ENCODE data around the gene ECM1.

Gene ECM1

GRCh38 chr1:150512846-150513245 lies 4.9 kb downstream of the ECM1 start:
- no peak for DNase-seq (ENCODE audit: low read depth)

- no peak for DNase-seq (ENCODE audit: low read depth)
These were observed 5.5 kb downstream of the ECM1 start for GRCh38 chr1:150513351-150513791.

DNA sequence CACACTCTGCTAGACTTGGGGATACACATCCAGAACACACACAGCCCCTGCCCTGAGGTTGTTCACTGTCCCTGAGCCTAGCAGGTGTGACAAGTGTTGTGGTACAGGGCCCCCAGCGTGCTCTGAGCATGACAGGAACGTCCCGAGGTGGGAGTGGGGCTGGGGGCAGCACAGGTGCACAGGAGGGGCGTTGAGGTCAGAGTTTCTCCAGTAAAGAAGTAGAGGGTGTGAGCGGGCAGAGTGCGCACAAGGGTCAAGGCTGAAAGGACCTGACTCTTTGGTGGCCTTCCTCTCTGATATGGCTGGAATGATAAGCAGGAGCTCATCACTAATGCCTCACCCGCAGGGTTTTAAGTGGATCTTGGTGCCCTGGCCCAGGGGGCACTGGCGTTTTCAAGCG lies 6.4 kb downstream of the ECM1 start:
- no peak for DNase-seq (ENCODE audit: low read depth)

GRCh38 chr1:150514913-150515327 lies 7.0 kb downstream of the ECM1 start:
- DNase-seq (ENCODE audit: low read depth), result no peak

DNA sequence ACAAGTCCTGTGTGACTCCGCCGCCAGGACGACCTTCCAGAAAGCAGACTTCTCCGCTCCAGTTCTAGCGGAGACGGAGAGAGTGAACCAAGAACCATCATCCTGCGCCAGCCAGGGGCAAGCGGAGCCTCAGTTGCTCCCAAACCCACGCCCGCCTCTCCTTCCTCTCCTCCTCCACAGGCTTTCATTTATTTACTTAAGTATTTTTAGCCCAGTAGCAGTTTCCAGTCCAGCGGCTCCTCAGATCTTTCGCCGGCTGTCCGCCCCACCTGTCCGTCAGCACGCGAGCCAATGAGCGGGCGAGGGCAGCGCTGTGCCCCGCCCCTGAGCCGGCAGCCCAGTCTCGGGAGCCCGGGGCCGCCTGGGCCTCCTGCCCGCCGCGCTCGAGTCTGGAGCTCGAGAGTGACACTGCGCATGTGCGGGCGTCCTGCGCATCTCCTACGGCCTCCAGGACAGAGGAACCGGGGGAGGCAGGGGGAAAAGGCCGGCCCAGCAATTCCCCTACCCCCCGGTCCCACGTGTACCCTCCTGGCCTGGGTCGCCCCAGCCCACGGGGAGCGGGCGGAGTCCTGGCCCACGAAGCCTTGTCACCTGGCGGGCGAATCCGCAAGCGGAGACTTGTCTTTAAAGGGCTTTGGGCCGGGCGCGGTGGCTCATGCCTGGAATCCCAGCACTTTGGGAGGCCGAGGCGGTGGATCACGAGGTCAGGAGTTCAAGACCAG lies 7.6 kb downstream of the ECM1 start, which contains the start of gene FALEC:
Gene FALEC (plus strand): TSS at position 425 of the 722 bp plus-strand sequence.
- peak; percentile 85 for DNase-seq (ENCODE audit: low read depth)

GRCh38 chr1:150516050-150516591 lies 8.2 kb downstream of the ECM1 start:
- no peak for DNase-seq (ENCODE audit: low read depth)

- no peak for DNase-seq (ENCODE audit: low read depth)
These were observed 8.7 kb downstream of the ECM1 start for GRCh38 chr1:150516616-150517015.

DNA sequence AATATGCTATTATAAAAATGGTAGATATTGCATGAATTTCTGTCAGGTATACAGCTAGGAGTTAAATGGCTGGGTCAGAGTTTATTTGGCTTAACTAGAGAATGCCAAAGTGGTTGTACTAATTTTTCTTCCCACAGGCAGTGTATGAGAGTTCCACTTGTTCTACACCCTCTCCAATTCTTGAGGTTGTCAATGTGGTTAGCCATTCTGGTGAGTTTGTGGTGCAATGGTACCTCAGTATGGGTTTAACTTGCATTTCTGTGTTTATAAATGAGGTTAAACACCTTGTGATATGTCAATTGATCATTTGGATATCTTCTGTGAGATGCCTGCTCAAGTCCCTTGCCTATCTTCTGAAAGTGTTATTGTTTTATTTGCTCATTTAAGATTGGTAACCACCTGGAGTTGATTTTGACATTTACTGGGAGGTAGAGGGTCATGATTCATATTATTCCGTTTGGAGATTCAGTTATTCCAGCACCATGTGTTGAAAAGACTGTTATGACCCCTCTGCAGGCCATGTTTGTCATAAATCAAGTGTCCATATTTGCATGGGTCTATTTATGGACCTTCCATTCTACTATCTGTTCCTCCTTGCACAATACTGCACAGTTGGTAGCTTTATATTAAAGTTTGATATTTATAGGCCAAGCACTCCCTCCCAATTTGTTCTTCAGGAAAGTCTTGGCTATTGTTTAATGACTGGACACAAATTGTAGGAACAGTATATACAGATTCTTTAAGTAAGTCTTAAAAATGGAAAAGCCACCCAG lies 13.5 kb downstream of the ECM1 start:
- no peak for DNase-seq (ENCODE audit: low read depth)

- DNase-seq (ENCODE audit: low read depth), result no peak
These were observed 17.4 kb downstream of the ECM1 start for GRCh38 chr1:150525348-150525747.

DNA sequence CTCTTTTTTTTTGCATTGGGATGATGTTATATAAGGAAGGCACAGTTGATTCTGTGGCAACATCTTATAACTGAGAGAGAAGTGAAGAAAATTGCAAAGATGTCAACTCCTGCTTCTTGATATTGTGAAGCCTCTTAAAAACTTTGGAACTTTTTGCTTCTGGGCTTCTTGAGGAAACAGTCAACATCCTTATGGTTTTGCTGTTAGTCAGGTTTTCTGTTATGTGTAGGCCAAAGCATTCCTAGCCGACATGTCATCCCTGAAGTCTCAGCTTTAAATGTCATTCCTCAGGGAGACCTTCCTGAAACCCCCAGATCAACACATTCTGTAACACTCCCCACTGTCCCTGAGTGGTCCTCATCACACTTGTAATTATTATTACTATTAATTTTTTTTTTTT lies 20.3 kb downstream of the ECM1 start:
- DNase-seq (ENCODE audit: low read depth), result no peak

- no peak for DNase-seq (ENCODE audit: low read depth)
These were observed 21.1 kb downstream of the ECM1 start for GRCh38 chr1:150529017-150529416.

DNA sequence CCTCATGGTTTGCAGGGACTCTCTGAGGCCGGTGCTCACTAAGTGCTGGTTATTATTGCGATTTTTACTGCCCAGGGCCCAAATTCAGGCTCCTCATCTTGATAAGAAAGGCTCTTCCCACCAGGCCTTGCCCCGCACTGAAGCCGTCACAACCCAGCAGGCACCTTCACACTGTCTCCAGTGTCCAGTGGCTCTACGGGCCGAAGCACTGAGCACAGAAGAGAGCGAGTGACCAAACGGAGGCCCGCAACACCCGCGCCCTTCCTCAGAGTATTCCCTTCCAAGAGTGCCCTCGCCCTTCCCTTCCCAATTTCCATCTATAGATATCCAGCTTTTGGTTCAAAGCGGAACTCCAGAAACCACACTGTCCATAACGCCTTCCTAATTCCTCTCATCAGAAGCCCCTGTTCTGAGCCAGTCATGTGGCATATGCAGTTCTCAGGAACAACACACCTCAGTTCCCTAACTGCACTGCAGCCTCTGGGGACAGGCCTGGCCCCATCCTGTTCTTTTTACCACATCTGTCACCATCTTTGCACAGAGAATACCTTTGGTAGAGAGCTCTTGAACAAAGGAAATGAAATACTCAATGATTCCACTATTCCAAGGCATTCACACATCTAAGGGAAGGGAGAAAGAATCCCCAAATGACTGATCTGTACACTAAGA lies 22.7 kb downstream of the ECM1 start:
- DNase-seq (ENCODE audit: low read depth), result no peak

DNA sequence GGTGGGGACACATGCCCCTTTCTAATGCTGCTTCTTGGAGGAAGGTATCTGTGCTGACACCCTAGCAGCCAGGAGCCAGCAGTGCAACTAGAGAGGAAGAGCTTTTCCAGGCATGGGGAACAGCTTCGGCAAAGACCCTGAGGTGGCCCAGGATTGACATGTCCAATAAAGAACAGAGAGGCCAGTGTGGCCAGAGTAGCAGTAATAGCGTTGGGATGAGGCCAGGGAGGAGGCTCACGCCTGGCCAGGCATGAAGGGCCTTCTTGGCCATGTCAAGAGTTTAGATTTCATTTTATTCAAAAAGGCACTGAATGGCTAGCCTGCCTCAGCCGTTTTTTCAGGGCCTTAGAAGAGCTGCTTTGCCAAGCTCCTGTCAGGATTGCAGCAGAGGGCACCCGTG lies 25.0 kb downstream of the ECM1 start:
- DNase-seq (ENCODE audit: low read depth), result no peak

- no peak for DNase-seq (ENCODE audit: low read depth)
These were observed 26.1 kb downstream of the ECM1 start for GRCh38 chr1:150534002-150534401.

DNA sequence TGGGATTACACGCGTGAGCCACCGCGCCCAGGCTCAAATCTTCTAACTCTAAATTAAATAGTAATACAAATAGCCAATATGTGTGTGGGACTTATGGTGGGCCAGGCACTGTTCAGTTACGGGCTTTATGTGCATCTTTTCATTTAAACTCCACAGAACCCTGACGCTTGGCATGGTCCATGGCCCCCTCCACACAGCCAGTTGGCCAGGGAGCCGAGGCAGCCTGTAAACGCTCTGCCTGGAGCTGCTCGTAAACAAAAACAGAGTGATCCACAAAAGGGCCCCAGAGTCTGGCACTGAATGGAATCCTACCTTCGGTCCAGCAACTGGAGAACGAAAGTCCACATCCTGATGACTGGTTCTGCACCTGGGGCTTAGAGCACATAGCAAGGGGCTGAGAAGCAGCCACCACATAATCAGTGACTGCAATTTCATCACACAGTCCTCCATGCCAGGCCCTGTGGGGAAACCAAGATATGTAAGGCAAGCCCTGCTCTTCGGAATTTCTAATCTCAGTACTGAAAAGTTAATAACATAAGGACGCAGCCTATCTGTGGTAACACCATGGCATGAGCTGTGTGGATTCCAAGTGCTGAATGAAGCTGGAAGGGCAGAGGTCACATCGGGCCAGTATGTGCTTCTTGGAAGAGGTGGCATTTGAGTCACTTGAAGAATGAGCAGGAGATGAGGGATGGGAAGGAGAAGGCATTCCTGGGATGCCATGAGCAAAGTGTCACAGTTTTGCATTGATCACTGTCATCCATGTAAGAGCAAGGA lies 27.8 kb downstream of the ECM1 start:
- no peak for DNase-seq (ENCODE audit: low read depth)

DNA sequence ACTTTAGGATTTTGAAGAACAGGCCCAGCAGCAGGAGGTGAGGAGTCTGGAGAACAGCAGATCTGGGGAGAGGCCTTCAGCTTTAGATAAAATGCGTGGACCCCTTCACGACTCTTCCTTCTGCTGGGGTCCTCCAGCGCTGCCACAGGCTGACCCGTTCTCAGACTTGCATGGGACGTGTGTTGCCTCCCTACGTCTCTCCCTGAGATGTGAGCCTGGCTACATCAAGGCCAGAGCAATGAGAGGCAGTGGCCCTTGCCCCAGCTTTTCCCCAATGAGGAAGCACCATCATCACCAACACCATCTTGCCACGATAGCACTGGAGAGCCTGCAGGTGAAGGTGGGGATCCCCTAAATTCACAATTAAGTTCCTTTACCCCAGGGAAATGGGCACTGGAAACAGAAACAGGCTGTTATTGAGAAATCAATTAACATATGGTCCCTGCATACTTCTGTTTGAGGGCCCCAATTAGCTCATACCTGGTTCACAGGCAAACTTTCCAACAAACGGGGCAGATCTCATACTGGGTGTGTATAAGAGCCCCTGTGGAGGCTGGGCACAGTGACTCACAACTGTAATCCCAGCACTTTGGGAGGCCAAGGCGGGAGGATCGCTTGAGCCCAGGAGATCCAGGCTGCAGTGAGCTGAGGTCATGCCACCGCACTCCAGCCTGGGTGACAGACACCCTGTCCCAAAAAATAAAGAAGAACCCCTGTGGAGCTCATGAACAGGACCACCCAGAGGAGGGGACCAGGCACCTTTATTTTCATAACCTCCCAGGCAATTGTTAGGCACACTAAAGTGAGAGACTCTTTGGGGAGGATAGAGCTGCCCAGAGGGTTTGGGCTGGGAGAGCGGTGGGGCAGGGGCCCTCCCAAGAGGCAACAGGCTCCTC lies 29.2 kb downstream of the ECM1 start:
- no peak for DNase-seq (ENCODE audit: low read depth)

- DNase-seq (ENCODE audit: low read depth), result no peak
These were observed 30.1 kb downstream of the ECM1 start for GRCh38 chr1:150537732-150538684.

DNA sequence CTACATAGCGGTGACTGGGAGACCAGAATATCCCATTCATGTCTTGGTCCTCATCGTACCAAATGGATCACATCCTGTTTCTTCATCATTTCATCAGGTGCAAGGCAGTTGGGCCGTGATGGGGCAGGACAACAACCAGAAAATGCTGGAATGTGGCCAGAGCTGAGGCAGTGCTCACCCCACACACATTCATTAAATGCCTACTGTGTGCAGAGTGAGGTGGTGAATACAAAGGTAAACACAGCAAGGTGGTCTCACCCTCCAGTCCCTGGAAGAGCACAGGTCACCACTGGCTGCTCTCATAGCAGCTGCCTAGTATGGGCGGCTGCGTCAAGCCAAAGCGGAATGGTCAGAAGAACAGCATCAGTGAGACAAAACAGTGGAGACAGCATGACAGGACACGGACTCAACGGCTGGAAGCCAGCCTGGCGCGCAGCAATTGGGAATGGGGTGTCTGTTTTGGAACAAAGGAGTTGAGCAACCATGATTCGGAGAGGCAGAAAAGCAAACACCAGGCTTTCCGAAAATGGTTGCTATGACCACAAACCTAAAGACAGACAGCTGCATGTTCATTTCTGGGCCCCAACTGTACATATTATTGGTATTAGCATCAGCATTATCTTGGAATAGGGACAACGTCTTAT lies 35.7 kb downstream of the ECM1 start:
- no peak for DNase-seq (ENCODE audit: low read depth)

DNA sequence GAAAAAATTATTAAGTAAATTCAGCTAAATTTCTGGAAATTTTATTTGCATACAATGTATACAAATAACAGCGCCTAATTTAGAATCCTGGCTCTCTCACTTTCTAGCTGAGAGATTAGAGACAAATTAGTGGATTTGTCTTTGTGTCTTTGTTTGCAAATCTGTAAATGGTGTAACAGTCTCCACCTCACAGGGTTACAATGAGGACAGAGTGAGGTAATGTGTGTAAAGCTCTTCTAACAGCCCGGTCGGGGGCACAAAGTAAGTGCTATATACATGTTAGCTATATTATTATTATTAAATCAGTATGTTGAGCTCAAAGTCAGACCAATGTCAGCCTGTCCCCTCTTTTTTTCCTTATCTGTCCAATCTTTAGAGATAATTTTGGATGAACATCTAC lies 36.3 kb downstream of the ECM1 start:
- DNase-seq (ENCODE audit: low read depth), result no peak

Data from activated T-helper 1 cell treated with Interleukin-2 at 50 U/mL for 16 hours (primary cell).